ENCODE measurements around the gene KRT9.
"Not testable (repeated sequence)": the region's sequence is repeated elsewhere in the genome, so short reads cannot be mapped to it uniquely, and the experiment has no call there.

KRT9 gene

GRCh38 chr17:41610965-41611640 is 39.2 kb upstream of the KRT9 start:
- H2AFZ ChIP-seq (ENCODE audit: low read length) = no peak overlapping the region
- no peaks in the 10 kb centered on the region for H3K79me2 ChIP-seq (ENCODE audit: insufficient read depth, low read length)
- no peaks in the 10 kb centered on the region for H4K20me1 ChIP-seq (ENCODE audit: insufficient read depth, low read length)
- TF ChIP-seq CTCF (IDR thresholded peaks at IDR 0.05; ENCODE audit: low read length) = no peak
- TF ChIP-seq EZH2 (IDR thresholded peaks at IDR 0.05; ENCODE audit: borderline replicate concordance, low read length) = no peak
- no peaks in the 10 kb centered on the region for H3K9me3 ChIP-seq (ENCODE audit: low read length)
- H3K9me2 ChIP-seq (ENCODE audit: low read depth, low read length) = no peaks in the 10 kb centered on the region
- H3K4me3 ChIP-seq (ENCODE audit: low read depth, low read length, poor library complexity, severe bottlenecking) = no peak overlapping the region
- no peak overlapping the region for H3K4me2 ChIP-seq (ENCODE audit: low read length)
- H3F3A ChIP-seq (ENCODE audit: insufficient read depth, low read length) = no peaks in the 10 kb centered on the region
- no peaks in the 10 kb centered on the region for H3K4me1 ChIP-seq (ENCODE audit: insufficient read depth, low read length, severe bottlenecking)
- no peak overlapping the region for H3K27ac ChIP-seq (ENCODE audit: low read depth, low read length, poor library complexity, severe bottlenecking)
- no peak overlapping the region for H3K9ac ChIP-seq (ENCODE audit: low read length)
- H3K36me3 ChIP-seq (ENCODE audit: insufficient read depth, low read length) = no peaks in the 10 kb centered on the region; the same call in 1 of the 2 replicates
- no peaks in the 10 kb centered on the region; the same call in 1 of the 2 replicates for H3K27me3 ChIP-seq (ENCODE audit: insufficient read depth, low read length)

- H3K79me2 ChIP-seq (ENCODE audit: insufficient read depth, low read length); H3K4me3 ChIP-seq (ENCODE audit: low read depth, low read length, poor library complexity, severe bottlenecking): not testable (repeated sequence)
Observed at GRCh38 chr17:41610061-41610517, 38.2 kb upstream of the KRT9 start.

GRCh38 chr17:41606930-41607329 is 35.1 kb upstream of the KRT9 start:
- not testable (repeated sequence) for H2AFZ ChIP-seq (ENCODE audit: low read length); H3K79me2 ChIP-seq (ENCODE audit: insufficient read depth, low read length); H3K36me3 ChIP-seq (ENCODE audit: insufficient read depth, low read length); H3K4me3 ChIP-seq (ENCODE audit: low read depth, low read length, poor library complexity, severe bottlenecking); H3K9me2 ChIP-seq (ENCODE audit: low read depth, low read length); H3K4me1 ChIP-seq (ENCODE audit: insufficient read depth, low read length, severe bottlenecking); H3F3A ChIP-seq (ENCODE audit: insufficient read depth, low read length); H3K27me3 ChIP-seq (ENCODE audit: insufficient read depth, low read length); H3K4me2 ChIP-seq (ENCODE audit: low read length); H3K9me3 ChIP-seq (ENCODE audit: low read length); H4K20me1 ChIP-seq (ENCODE audit: insufficient read depth, low read length); H3K9ac ChIP-seq (ENCODE audit: low read length); H3K27ac ChIP-seq (ENCODE audit: low read depth, low read length, poor library complexity, severe bottlenecking)

More at GRCh38 chr17:41610061-41610517, 38.2 kb upstream of the KRT9 start:
- not testable (repeated sequence) for H3K27me3 ChIP-seq (ENCODE audit: insufficient read depth, low read length); H3K9ac ChIP-seq (ENCODE audit: low read length); H3K9me2 ChIP-seq (ENCODE audit: low read depth, low read length); H2AFZ ChIP-seq (ENCODE audit: low read length); H3K9me3 ChIP-seq (ENCODE audit: low read length); H4K20me1 ChIP-seq (ENCODE audit: insufficient read depth, low read length); H3K4me1 ChIP-seq (ENCODE audit: insufficient read depth, low read length, severe bottlenecking); H3K4me2 ChIP-seq (ENCODE audit: low read length); H3K27ac ChIP-seq (ENCODE audit: low read depth, low read length, poor library complexity, severe bottlenecking); H3K36me3 ChIP-seq (ENCODE audit: insufficient read depth, low read length); H3F3A ChIP-seq (ENCODE audit: insufficient read depth, low read length)

- Histone ChIP-seq H3K9ac (ENCODE audit: low read length) (no peak overlapping the region), H3K9me3 (ENCODE audit: low read length) (no peaks in the 10 kb centered on the region), H3K27ac (ENCODE audit: low read depth, low read length, poor library complexity, severe bottlenecking) (no peak overlapping the region), H4K20me1 (ENCODE audit: insufficient read depth, low read length) (no peaks in the 10 kb centered on the region), H3K27me3 (ENCODE audit: insufficient read depth, low read length) (no peaks in the 10 kb centered on the region; the same call in 1 of the 2 replicates), H3K36me3 (ENCODE audit: insufficient read depth, low read length) (no peaks in the 10 kb centered on the region; the same call in 1 of the 2 replicates), H3K4me3 (ENCODE audit: low read depth, low read length, poor library complexity, severe bottlenecking) (no peak overlapping the region), H3K4me1 (ENCODE audit: insufficient read depth, low read length, severe bottlenecking) (no peaks in the 10 kb centered on the region), H2AFZ (ENCODE audit: low read length) (no peak overlapping the region), H3K9me2 (ENCODE audit: low read depth, low read length) (no peaks in the 10 kb centered on the region), H3F3A (ENCODE audit: insufficient read depth, low read length) (no peaks in the 10 kb centered on the region), H3K4me2 (ENCODE audit: low read length) (no peak overlapping the region), H3K79me2 (ENCODE audit: insufficient read depth, low read length) (no peaks in the 10 kb centered on the region)
- TF ChIP-seq CTCF (IDR thresholded peaks at IDR 0.05; ENCODE audit: low read length) (no peak), EZH2 (IDR thresholded peaks at IDR 0.05; ENCODE audit: borderline replicate concordance, low read length) (no peak)
Observed at GRCh38 chr17:41602524-41602923, 30.7 kb upstream of the KRT9 start.
